Pancreas (tissue), 10 donors: ENCODE data around the gene KDM4C. TPM values are rescaled to one million over a fixed set of nuclear protein-coding genes. Genes with fewer than 3 reads are reported as not detected.

Experiments
- ATAC-seq, 4 donors: fragments of 200-7000 bp; cut with Tn5 transposase; one replicate each; pipeline versions ENCODE4 v1.8.0 to v1.9.1; 2020; ENCODE audit warnings: mild to moderate bottlenecking in 4 of 4, moderate library complexity in 4 of 4
- DNase-seq, 6 donors: peaks; one replicate each; pipeline ENCODE4 v3.0.0-alpha.2; 2020
- FAIRE-seq: peaks from 2 replicates; lab custom pipeline; 2012; peaks lifted over from hg19 to GRCh38; lab: Jason Lieb, UNC
- H3K27ac ChIP-seq, 4 donors: fragments of 200-600 bp; sonication (generic); 1 replicate in 3 of 4; 2 replicates in 1 of 4; pipeline versions ENCODE4 v1.5.0 to v1.8.0; 2020
- H3K27me3 ChIP-seq, 4 donors: fragments of 200-600 bp; one replicate each; pipeline ENCODE4 v1.8.0; 2021
- H3K36me3 ChIP-seq, 3 donors: fragments of 200-600 bp; sonication (generic) in 1 of 3; one replicate each; pipeline versions ENCODE4 v1.5.0 to v1.8.0; 2020 to 2021
- H3K4me1 ChIP-seq, 3 donors: fragments of 200-600 bp; one replicate each; pipeline ENCODE4 v1.8.0; 2021
- H3K4me3 ChIP-seq, 4 donors: fragments of 200-600 bp; sonication (generic) in 2 of 4; one replicate each; pipeline versions ENCODE4 v1.5.0 to v1.8.0; 2020 to 2021
- H3K9me3 ChIP-seq, 4 donors: fragments of 200-600 bp; one replicate each; pipeline ENCODE4 v1.8.0; 2021
- WGBS, 2 donors: extraction: QIAGEN DNeasy Blood & Tissue Kit; methylation state at CpG; one replicate each; pipeline ENCODE4 v1.1.7; 2013; 5-methylcytosine and 5-hydroxymethylcytosine counted together
- intact Hi-C, 3 donors: fragments of 100-400 bp; cut with DNase I; formaldehyde crosslinking; loops; one replicate each; pipeline versions ENCODE4 v1.11.1 to v1.14.2; 2022
- polyA plus RNA-seq, 2 donors: library from polyadenylated mRNA; stranded (reverse); fragments of 200-250 nt; gene quantifications; one replicate each; pipeline ENCODE4 v1.2.3, GENCODE V29; 2013
- total RNA-seq, 6 donors: library from RNA; stranded (reverse); fragmentation: NEBNext Ultra II Directional in 4 of 6; extraction: Animal tissue kit (Norgen Biotek cat#: 25700) in 4 of 6; gene quantifications; one replicate each; pipeline versions ENCODE4 v1.2.1 to v1.2.4, GENCODE V29; 2021 to 2023
- TF ChIP-seq, protein P1 (sequence below), 4 donors: fragments of 200-600 bp; sonication (generic) in 3 of 4; IDR thresholded peaks; one replicate each; pipeline versions ENCODE4 v1.5.0 to v1.8.0; 2021; ENCODE audit warnings: antibody characterized with exemption in 4 of 4
- donor health status: healthy with polysubstance abuse.
- donor health status: DM: no; HTN: no; CAD: no; lungs with moderate emphysema.
- donor health status: DM: no; HTN: no; CAD: no.
- donor health status: control.
- donor health status: control.
- donor health status: Bipolar disorder and iron deficiency.
- donor health status: DM: yes; HTN: yes; CAD: no.
- donor health status: DM: no; HTN: no; CAD: no.
- donor health status: DM: no; HTN: no; CAD: no.
- donor health status: DM: yes; HTN: yes; CAD: no.

Gene KDM4C
- total and polyA plus RNA-seq, 8 donors = 10.5 to 30.8 (median 19.7) TPM

DNA sequence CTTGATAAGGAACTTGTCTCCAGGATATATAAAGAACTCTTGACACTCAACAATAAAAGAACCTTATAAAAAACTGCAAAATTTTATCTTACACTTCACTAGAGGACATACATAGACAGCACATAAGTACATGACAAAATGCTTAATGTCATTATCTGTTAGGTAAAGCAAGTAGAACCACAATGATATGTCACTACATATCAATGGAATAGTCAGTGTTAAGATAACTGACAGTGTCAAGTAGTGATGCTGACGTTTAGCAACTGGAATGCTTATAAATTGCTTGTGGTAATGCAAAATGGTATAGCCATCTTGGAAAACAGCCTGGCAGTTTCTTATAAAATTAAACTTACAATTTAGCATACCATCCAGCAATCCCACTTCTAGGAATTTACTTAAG is 314.1 kb downstream of the KDM4C start:
- 69 to 75% methylated on average over 1 of the region's 1 CpG for WGBS, 2 donors
- Histone ChIP-seq H3K9me3 (no peaks in the 10 kb centered on the region), H3K27ac (no peak overlapping the region), H3K27me3 (no peaks in the 10 kb centered on the region), H3K4me1 (no peaks in the 10 kb centered on the region), H3K36me3 (no peaks in the 10 kb centered on the region), H3K4me3 (no peak overlapping the region)
- intact Hi-C loops = no loop called here
- TF ChIP-seq, protein P1, sequence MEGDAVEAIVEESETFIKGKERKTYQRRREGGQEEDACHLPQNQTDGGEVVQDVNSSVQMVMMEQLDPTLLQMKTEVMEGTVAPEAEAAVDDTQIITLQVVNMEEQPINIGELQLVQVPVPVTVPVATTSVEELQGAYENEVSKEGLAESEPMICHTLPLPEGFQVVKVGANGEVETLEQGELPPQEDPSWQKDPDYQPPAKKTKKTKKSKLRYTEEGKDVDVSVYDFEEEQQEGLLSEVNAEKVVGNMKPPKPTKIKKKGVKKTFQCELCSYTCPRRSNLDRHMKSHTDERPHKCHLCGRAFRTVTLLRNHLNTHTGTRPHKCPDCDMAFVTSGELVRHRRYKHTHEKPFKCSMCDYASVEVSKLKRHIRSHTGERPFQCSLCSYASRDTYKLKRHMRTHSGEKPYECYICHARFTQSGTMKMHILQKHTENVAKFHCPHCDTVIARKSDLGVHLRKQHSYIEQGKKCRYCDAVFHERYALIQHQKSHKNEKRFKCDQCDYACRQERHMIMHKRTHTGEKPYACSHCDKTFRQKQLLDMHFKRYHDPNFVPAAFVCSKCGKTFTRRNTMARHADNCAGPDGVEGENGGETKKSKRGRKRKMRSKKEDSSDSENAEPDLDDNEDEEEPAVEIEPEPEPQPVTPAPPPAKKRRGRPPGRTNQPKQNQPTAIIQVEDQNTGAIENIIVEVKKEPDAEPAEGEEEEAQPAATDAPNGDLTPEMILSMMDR (IDR thresholded peaks at IDR 0.05) = no peak
- no peak for ATAC-seq
- no peak for FAIRE-seq
- DNase-seq = no peak

DNA sequence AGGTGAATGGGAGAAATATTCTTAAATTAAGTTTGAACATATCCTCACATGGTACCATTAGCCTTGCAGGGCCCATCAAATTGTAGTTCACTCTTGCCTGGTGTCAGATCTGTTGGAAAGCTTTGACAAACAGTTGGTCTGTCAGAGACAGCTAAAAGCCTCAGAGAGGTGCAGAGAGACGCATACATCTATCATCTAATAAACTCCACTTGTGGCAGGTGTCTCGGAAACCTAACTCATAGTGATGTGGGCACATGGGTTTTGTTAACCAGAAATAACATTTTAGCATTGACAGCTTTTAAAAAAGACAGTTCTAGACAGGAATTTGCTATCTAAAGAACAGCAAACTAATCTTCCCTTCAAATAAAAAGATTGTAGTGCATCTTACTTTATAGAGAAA is 315.9 kb downstream of the KDM4C start:
- intact Hi-C loops = no loop called here
- H3K9me3 ChIP-seq = no peaks in the 10 kb centered on the region
- ATAC-seq = no peak
- H3K36me3 ChIP-seq = no peaks in the 10 kb centered on the region
- 94 to 95% methylated on average over 2 of the region's 2 CpGs for WGBS, 2 donors
- TF ChIP-seq, protein P1 (IDR thresholded peaks at IDR 0.05) = no peak
- H3K27ac ChIP-seq = no peak overlapping the region
- no peak for DNase-seq
- H3K27me3 ChIP-seq = no peaks in the 10 kb centered on the region
- H3K4me3 ChIP-seq = no peak overlapping the region
- no peaks in the 10 kb centered on the region for H3K4me1 ChIP-seq
- FAIRE-seq = no peak

DNA sequence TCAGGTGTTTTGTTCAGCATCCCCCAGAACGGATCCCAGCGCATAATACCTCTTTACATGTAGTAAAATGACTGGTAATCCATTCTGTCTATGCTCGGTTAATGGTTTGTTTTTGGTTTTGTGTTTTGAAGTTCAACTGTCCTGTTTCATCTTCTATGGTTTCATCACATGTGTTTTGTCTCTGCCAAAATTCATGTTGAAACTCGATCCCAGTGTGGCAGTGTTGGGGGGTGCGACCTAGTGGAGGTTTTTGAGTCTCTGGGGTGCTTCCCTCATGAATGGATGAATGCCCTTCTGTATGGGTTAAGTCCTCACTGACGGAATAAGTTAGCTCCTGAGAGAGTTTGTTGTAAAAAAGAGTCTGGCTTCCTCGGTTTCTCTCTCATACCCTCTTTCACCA is 317.4 kb downstream of the KDM4C start:
- H3K36me3 ChIP-seq = no peaks in the 10 kb centered on the region
- intact Hi-C loops = no loop called here
- FAIRE-seq (no peak), ATAC-seq (no peak), DNase-seq (no peak)
- no peaks in the 10 kb centered on the region for H3K9me3 ChIP-seq
- 92 to 94% methylated on average over 7 of the region's 7 CpGs for WGBS, 2 donors
- no peak overlapping the region for H3K4me3 ChIP-seq
- H3K27me3 ChIP-seq = no peaks in the 10 kb centered on the region
- TF ChIP-seq, protein P1 (IDR thresholded peaks at IDR 0.05) = no peak
- no peaks in the 10 kb centered on the region for H3K4me1 ChIP-seq
- H3K27ac ChIP-seq = no peak overlapping the region

DNA sequence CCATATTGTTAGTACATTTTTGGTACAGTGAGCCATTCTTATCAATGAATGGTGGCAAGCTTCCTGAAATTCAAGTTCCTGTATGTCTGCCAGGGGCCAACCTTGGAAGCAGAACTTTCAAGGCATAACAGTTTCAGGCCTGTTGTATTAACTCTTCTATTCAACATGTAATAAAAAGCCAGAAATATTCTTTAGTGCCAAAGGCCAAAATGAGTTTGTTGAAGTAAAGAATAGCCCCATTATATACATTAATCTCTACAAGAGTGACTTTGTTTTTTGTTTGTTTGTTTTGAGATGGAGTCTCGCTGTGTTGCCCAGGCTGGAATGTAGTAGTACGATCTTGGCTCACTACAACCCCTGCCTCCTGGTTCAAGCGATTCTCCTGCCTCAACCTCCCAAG is 321.3 kb downstream of the KDM4C start:
- no peaks in the 10 kb centered on the region for H3K9me3 ChIP-seq
- DNase-seq (no peak), ATAC-seq (peak in 1 of 4 donors; percentile 35), FAIRE-seq (no peak)
- H3K4me1 ChIP-seq = no peaks in the 10 kb centered on the region
- H3K36me3 ChIP-seq = no peaks in the 10 kb centered on the region
- TF ChIP-seq, protein P1 (IDR thresholded peaks at IDR 0.05) = no peak
- no peaks in the 10 kb centered on the region for H3K27me3 ChIP-seq
- no peak overlapping the region for H3K4me3 ChIP-seq
- no peak overlapping the region for H3K27ac ChIP-seq
- WGBS, 2 donors = 97% methylated on average over 3 of the region's 3 CpGs
- intact Hi-C loops = no loop called here

DNA sequence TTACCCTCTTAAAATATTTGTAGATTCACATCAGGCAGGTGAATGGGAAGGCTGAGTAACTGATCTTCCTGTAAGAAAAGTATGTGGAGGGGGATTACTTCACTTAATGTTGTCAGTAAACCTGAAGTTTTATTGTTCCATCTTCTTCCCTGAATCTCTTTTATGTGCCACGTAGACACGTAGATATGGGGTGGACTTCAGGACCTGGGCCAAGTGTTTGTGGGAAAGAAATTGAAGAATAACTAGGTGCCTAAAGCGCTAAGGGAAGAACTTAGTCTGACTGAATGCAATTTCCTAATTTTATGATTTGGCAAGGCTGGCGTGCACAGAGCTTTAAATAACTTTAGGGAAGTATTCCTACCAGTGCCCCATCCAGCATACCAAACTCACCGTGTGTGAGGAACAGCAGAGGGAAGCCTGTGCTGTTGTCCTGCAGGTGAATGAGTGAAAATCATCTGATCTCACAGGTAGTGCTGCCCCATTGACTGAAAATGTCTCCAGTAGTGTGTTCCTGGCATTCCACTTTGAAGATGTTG is 323.4 kb downstream of the KDM4C start:
- Histone ChIP-seq H3K4me3 (no peak overlapping the region), H3K27ac (no peak overlapping the region), H3K27me3 (no peaks in the 10 kb centered on the region), H3K9me3 (no peaks in the 10 kb centered on the region), H3K36me3 (no peaks in the 10 kb centered on the region), H3K4me1 (no peaks in the 10 kb centered on the region)
- 87 to 89% methylated on average over 5 of the region's 5 CpGs for WGBS, 2 donors
- FAIRE-seq = no peak
- no peak for DNase-seq
- peak in 1 of 4 donors; percentile 14 for ATAC-seq
- TF ChIP-seq, protein P1 (IDR thresholded peaks at IDR 0.05) = no peak
- intact Hi-C loops = no loop called here
